HCT116 (cell line): ENCODE results near the gene FGF22.

Source experiments
- EGR1 ChIP-seq: IDR thresholded peaks from 2 replicates; pipeline ENCODE4 v1.6.1; 2012; ENCODE audit warnings: low read depth
- EZH2 ChIP-seq: fragments of 200-600 bp; sonication (generic); IDR thresholded peaks from 2 replicates; pipeline ENCODE4 v1.6.1; 2017; ENCODE audit warnings: antibody characterized with exemption, mixed run types
- POLR2A ChIP-seq: IDR thresholded peaks from 2 replicates; pipeline ENCODE4 v1.7.0; 2011; ENCODE audit warnings: borderline replicate concordance; ENCODE audit not compliant: insufficient read depth, insufficient read length; ENCODE audit errors: extremely low read depth
- POLR2AphosphoS5 ChIP-seq: IDR thresholded peaks from 2 replicates; pipeline ENCODE4 v1.6.1; 2011; ENCODE audit warnings: mild to moderate bottlenecking, low read depth, low read length, moderate library complexity
- RAD21 ChIP-seq: IDR thresholded peaks from 2 replicates; pipeline ENCODE4 v1.6.1; 2012; ENCODE audit warnings: low read depth, mild to moderate bottlenecking
- TF ChIP-seq, protein P1 (sequence below), 3 experiments: fragments of 200-600 bp in 1 of 3; sonication (generic) in 1 of 3; IDR thresholded peaks in 2 of 3; conservative IDR thresholded peaks in 1 of 3; 2 replicates each; pipeline ENCODE4 v1.5.1; 2012 to 2017; ENCODE audit warnings: low read depth in 2 of 3, low read length in 2 of 3, antibody characterized with exemption in 1 of 3, borderline replicate concordance in 1 of 3, control low read depth in 1 of 3, mild to moderate bottlenecking in 1 of 3, mixed read lengths in 1 of 3, mixed run types in 1 of 3, moderate library complexity in 1 of 3; ENCODE audit not compliant: insufficient read depth in 1 of 3

DNA sequence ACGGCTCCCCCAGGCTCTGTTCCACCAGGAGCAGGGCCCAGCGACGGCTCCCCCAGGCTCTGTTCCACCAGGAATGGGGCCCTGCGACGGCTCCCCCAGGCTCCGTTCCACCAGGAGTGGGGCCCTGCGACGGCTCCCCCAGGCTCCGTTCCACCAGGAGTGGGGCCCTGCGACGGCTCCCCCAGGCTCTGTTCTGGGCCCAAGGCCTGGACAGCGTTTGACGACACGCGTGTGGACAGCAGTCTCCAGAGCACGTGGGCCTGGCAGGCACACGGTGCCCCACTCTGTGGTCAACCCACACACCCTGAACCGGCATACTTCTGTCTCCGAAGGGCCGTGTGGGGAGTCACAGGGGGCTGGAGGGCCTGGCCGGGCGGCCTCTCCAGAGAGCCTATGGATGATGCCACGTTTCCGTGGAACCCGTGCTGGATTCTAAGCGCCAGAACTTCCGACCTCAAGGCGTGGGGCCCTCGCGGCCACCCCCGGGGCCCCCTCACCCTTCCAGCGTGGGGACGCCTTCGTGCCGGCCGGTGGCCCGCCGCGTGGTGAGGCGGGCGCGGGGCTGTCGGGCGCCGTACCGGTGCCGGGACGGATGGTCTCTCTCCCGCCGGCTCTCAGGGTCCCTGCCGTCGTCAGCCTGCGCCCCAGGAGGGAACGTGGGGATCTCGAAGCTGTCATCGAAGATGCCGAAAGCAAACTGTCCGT is 11.6 kb downstream of the FGF22 start:
- TF ChIP-seq POLR2A = no peak
- no peak for TF ChIP-seq POLR2AphosphoS5
- no peak for TF ChIP-seq EGR1
- TF ChIP-seq RAD21 = no peak
- TF ChIP-seq, protein P1, sequence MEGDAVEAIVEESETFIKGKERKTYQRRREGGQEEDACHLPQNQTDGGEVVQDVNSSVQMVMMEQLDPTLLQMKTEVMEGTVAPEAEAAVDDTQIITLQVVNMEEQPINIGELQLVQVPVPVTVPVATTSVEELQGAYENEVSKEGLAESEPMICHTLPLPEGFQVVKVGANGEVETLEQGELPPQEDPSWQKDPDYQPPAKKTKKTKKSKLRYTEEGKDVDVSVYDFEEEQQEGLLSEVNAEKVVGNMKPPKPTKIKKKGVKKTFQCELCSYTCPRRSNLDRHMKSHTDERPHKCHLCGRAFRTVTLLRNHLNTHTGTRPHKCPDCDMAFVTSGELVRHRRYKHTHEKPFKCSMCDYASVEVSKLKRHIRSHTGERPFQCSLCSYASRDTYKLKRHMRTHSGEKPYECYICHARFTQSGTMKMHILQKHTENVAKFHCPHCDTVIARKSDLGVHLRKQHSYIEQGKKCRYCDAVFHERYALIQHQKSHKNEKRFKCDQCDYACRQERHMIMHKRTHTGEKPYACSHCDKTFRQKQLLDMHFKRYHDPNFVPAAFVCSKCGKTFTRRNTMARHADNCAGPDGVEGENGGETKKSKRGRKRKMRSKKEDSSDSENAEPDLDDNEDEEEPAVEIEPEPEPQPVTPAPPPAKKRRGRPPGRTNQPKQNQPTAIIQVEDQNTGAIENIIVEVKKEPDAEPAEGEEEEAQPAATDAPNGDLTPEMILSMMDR (IDR thresholded peaks at IDR 0.05 in 2 of 3, conservative IDR thresholded peaks at IDR 0.05 in 1 of 3; ENCODE audit: borderline replicate concordance in 1 of 3, insufficient read depth in 1 of 3, low read depth in 2 of 3, low read length in 2 of 3) = no peak
- TF ChIP-seq EZH2 = no peak
